Measurements from ENCODE around the gene SLX4. TPM values are rescaled to one million over a fixed set of nuclear protein-coding genes. Genes with fewer than 3 reads are reported as not detected.

Gene SLX4
- total and polyA plus RNA-seq, 4 donors: 0.50 to 5.0 (median 4.5) TPM

- H3K27me3 ChIP-seq (ENCODE audit: control insufficient read depth in 1 of 2, insufficient read depth in 2 of 2, low read length in 1 of 2): no peaks in the 10 kb centered on the region
- intact Hi-C loops (cut with DNase I): no loop called here
These were observed 30.0 kb downstream of the SLX4 start for GRCh38 chr16:3581392-3581791.

GRCh38 chr16:3580686-3581085, 30.7 kb downstream of the SLX4 start:
- H3K4me1 ChIP-seq (ENCODE audit: control insufficient read depth in 1 of 2, insufficient read depth in 2 of 2, low read length in 2 of 2): no peaks in the 10 kb centered on the region
- H3K4me3 ChIP-seq (ENCODE audit: low read length in 2 of 2): no peak overlapping the region
- 78 to 79% methylated on average over 8 of the region's 8 CpGs for WGBS, 2 donors
- H3K9me3 ChIP-seq (ENCODE audit: control insufficient read depth, low read length): no peaks in the 10 kb centered on the region
- no peaks in the 10 kb centered on the region for H3K36me3 ChIP-seq (ENCODE audit: control insufficient read depth in 1 of 2, insufficient read depth in 2 of 2, low read length in 1 of 2)
- intact Hi-C loops (cut with DNase I): no loop called here
- DNase-seq (no peak), ATAC-seq (ENCODE audit: low FRiP score) (no peak)
- no peaks in the 10 kb centered on the region for H3K27me3 ChIP-seq (ENCODE audit: control insufficient read depth in 1 of 2, insufficient read depth in 2 of 2, low read length in 1 of 2)
- H3K27ac ChIP-seq (ENCODE audit: low read depth in 1 of 2, low read length in 2 of 2): no peak overlapping the region

More at GRCh38 chr16:3581392-3581791, 30.0 kb downstream of the SLX4 start:
- no peak overlapping the region for H3K4me3 ChIP-seq (ENCODE audit: low read length in 2 of 2)
- no peaks in the 10 kb centered on the region for H3K36me3 ChIP-seq (ENCODE audit: control insufficient read depth in 1 of 2, insufficient read depth in 2 of 2, low read length in 1 of 2)
- ATAC-seq (ENCODE audit: low FRiP score) (no peak), DNase-seq (no peak)
- WGBS, 2 donors: 93 to 95% methylated on average over 10 of the region's 10 CpGs
- no peak overlapping the region for H3K27ac ChIP-seq (ENCODE audit: low read depth in 1 of 2, low read length in 2 of 2)
- H3K9me3 ChIP-seq (ENCODE audit: control insufficient read depth, low read length): no peaks in the 10 kb centered on the region
- no peaks in the 10 kb centered on the region for H3K4me1 ChIP-seq (ENCODE audit: control insufficient read depth in 1 of 2, insufficient read depth in 2 of 2, low read length in 2 of 2)

DNA sequence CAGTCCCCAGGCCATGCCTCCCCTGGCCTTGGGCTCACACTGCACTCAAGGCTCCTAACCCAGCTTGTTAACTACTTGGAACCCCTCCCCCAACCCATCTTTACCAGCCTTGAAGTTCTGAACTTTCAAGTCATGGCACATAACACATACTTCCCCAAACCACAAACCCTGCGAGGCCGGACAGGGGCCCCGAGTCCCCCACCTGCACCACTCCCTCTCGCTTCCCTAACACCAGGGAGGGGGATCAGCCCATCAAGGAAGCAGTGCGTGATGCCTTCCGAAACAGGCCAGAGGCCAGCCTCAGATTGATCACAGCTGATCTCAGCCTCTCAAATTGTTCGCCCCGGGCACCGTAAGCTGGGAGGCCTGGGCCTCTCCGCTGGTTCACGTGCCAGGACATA, 31.2 kb downstream of the SLX4 start:
- Histone ChIP-seq H3K4me1 (ENCODE audit: control insufficient read depth in 1 of 2, insufficient read depth in 2 of 2, low read length in 2 of 2) (no peaks in the 10 kb centered on the region), H3K9me3 (ENCODE audit: control insufficient read depth, low read length) (no peaks in the 10 kb centered on the region), H3K4me3 (ENCODE audit: low read length in 2 of 2) (no peak overlapping the region), H3K27me3 (ENCODE audit: control insufficient read depth in 1 of 2, insufficient read depth in 2 of 2, low read length in 1 of 2) (no peaks in the 10 kb centered on the region), H3K36me3 (ENCODE audit: control insufficient read depth in 1 of 2, insufficient read depth in 2 of 2, low read length in 1 of 2) (no peaks in the 10 kb centered on the region), H3K27ac (ENCODE audit: low read depth in 1 of 2, low read length in 2 of 2) (no peak overlapping the region)
- DNase-seq: no peak
- WGBS, 2 donors: 89 to 93% methylated on average over 11 of the region's 11 CpGs
- intact Hi-C loops (cut with DNase I): no loop called here
- ATAC-seq (ENCODE audit: low FRiP score): no peak

DNA sequence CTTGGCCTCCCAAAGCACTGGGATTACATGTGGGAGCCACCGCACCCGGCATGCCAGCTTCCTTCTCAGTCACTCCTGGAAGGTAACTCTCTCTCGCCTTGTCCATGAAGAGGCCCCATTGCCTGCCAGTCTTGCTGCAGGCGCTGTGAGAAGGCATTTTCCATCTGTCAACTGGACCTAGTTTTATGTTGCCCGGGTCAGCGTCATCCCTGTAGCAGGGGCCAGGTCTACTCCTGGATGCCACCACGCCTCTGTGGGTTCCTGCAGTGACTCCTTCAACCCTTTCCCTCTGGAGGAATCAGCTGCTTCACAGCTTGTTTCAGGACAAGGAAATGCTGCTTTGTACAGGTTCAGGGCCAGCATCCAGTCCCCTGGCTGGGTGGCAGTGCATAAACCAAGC, 31.6 kb downstream of the SLX4 start:
- intact Hi-C loops (cut with DNase I): no loop called here
- WGBS, 2 donors: 91% methylated on average over 7 of the region's 7 CpGs
- no peak overlapping the region for H3K27ac ChIP-seq (ENCODE audit: low read depth in 1 of 2, low read length in 2 of 2)

GRCh38 chr16:3578610-3579551, 32.5 kb downstream of the SLX4 start:
- H3K4me1 ChIP-seq (ENCODE audit: control insufficient read depth in 1 of 2, insufficient read depth in 2 of 2, low read length in 2 of 2): no peaks in the 10 kb centered on the region
- no peak overlapping the region for H3K4me3 ChIP-seq (ENCODE audit: low read length in 2 of 2)
- no peaks in the 10 kb centered on the region for H3K36me3 ChIP-seq (ENCODE audit: control insufficient read depth in 1 of 2, insufficient read depth in 2 of 2, low read length in 1 of 2)
- WGBS, 2 donors: 52 to 55% methylated on average over 20 of the region's 20 CpGs
- no peaks in the 10 kb centered on the region for H3K9me3 ChIP-seq (ENCODE audit: control insufficient read depth, low read length)
- ATAC-seq (ENCODE audit: low FRiP score) (no peak), DNase-seq (no peak)
- H3K27me3 ChIP-seq (ENCODE audit: control insufficient read depth in 1 of 2, insufficient read depth in 2 of 2, low read length in 1 of 2): no peaks in the 10 kb centered on the region
- no peak overlapping the region for H3K27ac ChIP-seq (ENCODE audit: low read depth in 1 of 2, low read length in 2 of 2)
- intact Hi-C loops (cut with DNase I): no loop called here

More for the DNA sequence above, 31.6 kb downstream of the SLX4 start:
- ATAC-seq (ENCODE audit: low FRiP score) (no peak), DNase-seq (no peak)
- no peaks in the 10 kb centered on the region for H3K27me3 ChIP-seq (ENCODE audit: control insufficient read depth in 1 of 2, insufficient read depth in 2 of 2, low read length in 1 of 2)
- H3K9me3 ChIP-seq (ENCODE audit: control insufficient read depth, low read length): no peaks in the 10 kb centered on the region
- no peak overlapping the region for H3K4me3 ChIP-seq (ENCODE audit: low read length in 2 of 2)
- H3K36me3 ChIP-seq (ENCODE audit: control insufficient read depth in 1 of 2, insufficient read depth in 2 of 2, low read length in 1 of 2): no peaks in the 10 kb centered on the region
- H3K4me1 ChIP-seq (ENCODE audit: control insufficient read depth in 1 of 2, insufficient read depth in 2 of 2, low read length in 2 of 2): no peaks in the 10 kb centered on the region

DNA sequence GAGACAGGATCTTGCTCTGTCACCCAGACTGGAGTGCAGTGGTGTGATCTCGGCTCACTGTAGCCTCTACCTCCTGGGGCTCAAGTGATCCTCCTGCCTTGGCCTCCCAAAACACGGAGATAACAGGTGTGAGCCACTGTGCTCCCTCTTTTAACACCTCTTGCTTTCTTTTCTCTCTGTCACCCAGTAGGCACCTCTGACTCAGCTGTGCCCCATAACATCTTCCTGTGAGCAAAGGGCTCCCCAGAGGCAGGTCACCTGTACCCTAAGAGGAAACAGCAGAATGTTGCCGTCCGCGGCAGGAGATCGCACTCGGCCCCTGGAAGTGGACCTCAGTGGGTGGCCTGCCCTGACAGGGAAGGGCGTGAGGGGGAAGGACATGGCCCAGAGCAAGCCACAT, 33.3 kb downstream of the SLX4 start:
- ATAC-seq (ENCODE audit: low FRiP score) (no peak), DNase-seq (no peak)
- WGBS, 2 donors: 85 to 87% methylated on average over 8 of the region's 8 CpGs
- intact Hi-C loops (cut with DNase I): no loop called here
- Histone ChIP-seq H3K27me3 (ENCODE audit: control insufficient read depth in 1 of 2, insufficient read depth in 2 of 2, low read length in 1 of 2) (no peaks in the 10 kb centered on the region), H3K36me3 (ENCODE audit: control insufficient read depth in 1 of 2, insufficient read depth in 2 of 2, low read length in 1 of 2) (no peaks in the 10 kb centered on the region), H3K27ac (ENCODE audit: low read depth in 1 of 2, low read length in 2 of 2) (no peak overlapping the region), H3K4me3 (ENCODE audit: low read length in 2 of 2) (no peak overlapping the region), H3K4me1 (ENCODE audit: control insufficient read depth in 1 of 2, insufficient read depth in 2 of 2, low read length in 2 of 2) (no peaks in the 10 kb centered on the region), H3K9me3 (ENCODE audit: control insufficient read depth, low read length) (no peaks in the 10 kb centered on the region)

DNA sequence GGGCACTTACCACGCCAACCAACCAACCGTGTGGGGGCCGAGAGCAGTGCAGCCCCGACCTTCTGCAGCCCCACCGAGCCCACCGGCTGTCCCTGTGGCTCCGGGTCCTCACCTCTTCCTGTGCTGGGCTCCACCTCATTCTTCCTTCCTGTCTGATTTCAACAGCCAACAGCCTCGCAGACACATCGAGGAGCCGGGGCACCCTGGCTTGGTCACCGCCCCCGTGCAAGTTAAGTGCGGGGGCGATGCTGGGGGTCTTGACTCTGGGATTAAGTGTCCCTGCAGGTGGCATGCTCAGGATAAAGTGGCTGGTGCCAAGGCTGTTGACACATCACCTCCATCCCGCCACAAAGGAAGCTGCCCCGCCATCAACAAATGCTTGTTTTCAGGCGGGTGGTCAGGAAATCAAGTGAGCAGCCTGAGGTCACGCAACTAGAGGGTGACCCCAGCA, 34.1 kb downstream of the SLX4 start, which contains the start of gene NLRC3:
Gene NLRC3 (minus strand): TSS at position 102 of the 451 bp plus-strand sequence. CDS start 12,367 bp downstream, outside the sequence.
- DNase-seq (no peak), ATAC-seq (ENCODE audit: low FRiP score) (no peak)
- H3K27ac ChIP-seq (ENCODE audit: low read depth in 1 of 2, low read length in 2 of 2): no peak within 1 kb of the TSS
- intact Hi-C loops (cut with DNase I): no loop called here
- WGBS, 2 donors: 59 to 67% methylated on average over 18 of the region's 18 CpGs
- H3K4me1 ChIP-seq (ENCODE audit: control insufficient read depth in 1 of 2, insufficient read depth in 2 of 2, low read length in 2 of 2): no peaks in the 10 kb centered on the region
- H3K36me3 ChIP-seq (ENCODE audit: control insufficient read depth in 1 of 2, insufficient read depth in 2 of 2, low read length in 1 of 2): no peaks in the 10 kb centered on the region
- no peak within 1 kb of the TSS for H3K4me3 ChIP-seq (ENCODE audit: low read length in 2 of 2)
- H3K27me3 ChIP-seq (ENCODE audit: control insufficient read depth in 1 of 2, insufficient read depth in 2 of 2, low read length in 1 of 2): no peaks in the 10 kb centered on the region
- H3K9me3 ChIP-seq (ENCODE audit: control insufficient read depth, low read length): no peaks in the 10 kb centered on the region

DNA sequence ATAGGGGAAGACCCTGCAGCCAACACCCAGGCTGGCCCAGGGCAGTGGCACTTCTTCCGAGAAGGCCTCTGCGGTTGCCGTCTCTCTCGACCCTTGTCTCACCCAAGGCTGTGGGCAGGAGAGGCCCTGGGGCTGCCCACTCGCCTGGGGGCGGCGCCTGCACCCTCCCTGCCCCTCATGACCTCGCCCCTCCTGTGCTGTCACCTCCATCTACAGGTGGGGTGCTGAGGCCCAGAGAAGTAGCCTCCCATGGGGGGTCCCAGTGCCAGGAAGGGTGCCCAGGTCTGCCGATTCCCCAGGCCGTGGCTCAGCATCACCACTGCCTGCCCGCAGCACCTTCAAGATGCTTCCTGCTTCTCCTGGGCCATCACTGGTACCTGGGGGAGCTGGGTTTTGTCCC, 35.2 kb downstream of the SLX4 start:
- H3K27ac ChIP-seq (ENCODE audit: low read depth in 1 of 2, low read length in 2 of 2): no peak overlapping the region
- WGBS, 2 donors: 89 to 91% methylated on average over 9 to 11 of the region's 11 CpGs
- intact Hi-C loops (cut with DNase I): no loop called here
- no peaks in the 10 kb centered on the region for H3K9me3 ChIP-seq (ENCODE audit: control insufficient read depth, low read length)
- H3K27me3 ChIP-seq (ENCODE audit: control insufficient read depth in 1 of 2, insufficient read depth in 2 of 2, low read length in 1 of 2): no peaks in the 10 kb centered on the region
- DNase-seq: no peak
- H3K36me3 ChIP-seq (ENCODE audit: control insufficient read depth in 1 of 2, insufficient read depth in 2 of 2, low read length in 1 of 2): no peaks in the 10 kb centered on the region
- H3K4me1 ChIP-seq (ENCODE audit: control insufficient read depth in 1 of 2, insufficient read depth in 2 of 2, low read length in 2 of 2): no peaks in the 10 kb centered on the region
- H3K4me3 ChIP-seq (ENCODE audit: low read length in 2 of 2): no peak overlapping the region
- ATAC-seq (ENCODE audit: low FRiP score): peak; percentile 38

DNA sequence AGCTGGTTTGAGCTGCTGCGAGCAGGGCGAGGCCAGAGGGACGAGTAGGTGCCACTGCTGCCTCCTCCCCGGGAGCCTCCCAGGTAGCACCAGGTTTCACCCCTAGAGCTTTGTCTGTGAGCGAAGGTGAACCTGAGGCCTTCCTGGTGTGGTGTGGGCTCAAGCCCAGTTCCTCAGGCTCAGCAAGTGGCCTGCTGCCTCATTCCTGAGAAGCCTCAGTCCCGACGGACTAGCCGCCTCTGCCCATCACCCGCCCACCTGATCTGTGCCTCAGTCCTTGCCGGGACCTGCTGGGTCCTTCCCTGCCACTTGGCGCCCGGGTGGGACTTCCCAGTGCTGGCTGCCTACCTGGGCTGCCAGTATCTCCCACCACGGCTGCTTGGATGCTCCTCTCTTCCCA, 35.9 kb downstream of the SLX4 start:
- 82 to 84% methylated on average over 13 of the region's 13 CpGs for WGBS, 2 donors
- no peak for ATAC-seq (ENCODE audit: low FRiP score)

More for the DNA sequence above, 35.9 kb downstream of the SLX4 start:
- no peak for DNase-seq
- intact Hi-C loops (cut with DNase I): no loop called here
- Histone ChIP-seq H3K4me3 (ENCODE audit: low read length in 2 of 2) (no peak overlapping the region), H3K36me3 (ENCODE audit: control insufficient read depth in 1 of 2, insufficient read depth in 2 of 2, low read length in 1 of 2) (no peaks in the 10 kb centered on the region), H3K27me3 (ENCODE audit: control insufficient read depth in 1 of 2, insufficient read depth in 2 of 2, low read length in 1 of 2) (no peaks in the 10 kb centered on the region), H3K27ac (ENCODE audit: low read depth in 1 of 2, low read length in 2 of 2) (no peak overlapping the region), H3K4me1 (ENCODE audit: control insufficient read depth in 1 of 2, insufficient read depth in 2 of 2, low read length in 2 of 2) (no peaks in the 10 kb centered on the region), H3K9me3 (ENCODE audit: control insufficient read depth, low read length) (peaks cover 2% of the 10 kb centered on the region)

Data from aorta (tissue), 5 donors.